ENCODE measurements around the gene GRID1.
A peak's percentile ranks its signal among the peaks of the same experiment; 100 is the strongest.

GRID1 gene

GRCh38 chr10:86377797-86378146 lies 11.2 kb upstream of the GRID1 start:
- Histone ChIP-seq H3K36me3 (replicated peaks; ENCODE audit: insufficient read depth, low read length) (no peaks in the 10 kb centered on the region), H3K4me1 (ENCODE audit: low read length) (no peaks in the 10 kb centered on the region), H3F3A (ENCODE audit: insufficient read depth, low read length) (no peaks in the 10 kb centered on the region), H3K4me2 (ENCODE audit: low read depth, low read length) (no peak overlapping the region), H2AFZ (ENCODE audit: low read length) (no peak overlapping the region), H3K9me2 (replicated peaks; ENCODE audit: insufficient read depth, low read length) (no peaks in the 10 kb centered on the region), H3K4me3 (ENCODE audit: low read length) (no peak overlapping the region), H3K9me3 (replicated peaks; ENCODE audit: insufficient read depth, low read length) (no peaks in the 10 kb centered on the region), H3K79me2 (ENCODE audit: low read length) (no peaks in the 10 kb centered on the region), H3K27me3 (replicated peaks; ENCODE audit: insufficient read depth, low read length) (no peaks in the 10 kb centered on the region), H3K27ac (ENCODE audit: low read length) (no peak overlapping the region), H4K20me1 (ENCODE audit: insufficient read depth, low read length) (no peaks in the 10 kb centered on the region), H3K9ac (ENCODE audit: low read length) (no peak overlapping the region)
- no peak for TF ChIP-seq EZH2 (optimal IDR thresholded peaks at IDR 0.05; ENCODE audit: low read depth, low read length)
- TF ChIP-seq EZH2phosphoT487 (IDR thresholded peaks at IDR 0.05; ENCODE audit: low read length): no peak
- no peak for TF ChIP-seq CTCF (IDR thresholded peaks at IDR 0.05; ENCODE audit: low read length)
- no peak for DNase-seq

GRCh38 chr10:86376852-86377796 lies 10.5 kb upstream of the GRID1 start:
- Histone ChIP-seq H3K4me2 (ENCODE audit: low read depth, low read length) (peak overlapping the region; percentile 93), H3K27ac (ENCODE audit: low read length) (no peak overlapping the region), H3K9me2 (replicated peaks; ENCODE audit: insufficient read depth, low read length) (no peaks in the 10 kb centered on the region), H3K79me2 (ENCODE audit: low read length) (no peaks in the 10 kb centered on the region), H3K36me3 (replicated peaks; ENCODE audit: insufficient read depth, low read length) (no peaks in the 10 kb centered on the region), H3K27me3 (replicated peaks; ENCODE audit: insufficient read depth, low read length) (no peaks in the 10 kb centered on the region), H2AFZ (ENCODE audit: low read length) (peak overlapping the region; percentile 71), H3K4me3 (ENCODE audit: low read length) (peak overlapping the region; percentile 27; the same call in 1 of the 2 replicates), H3K9ac (ENCODE audit: low read length) (peak overlapping the region; percentile 34; the same call in 1 of the 2 replicates), H3F3A (ENCODE audit: insufficient read depth, low read length) (no peaks in the 10 kb centered on the region), H3K9me3 (replicated peaks; ENCODE audit: insufficient read depth, low read length) (no peaks in the 10 kb centered on the region), H4K20me1 (ENCODE audit: insufficient read depth, low read length) (no peaks in the 10 kb centered on the region), H3K4me1 (ENCODE audit: low read length) (no peaks in the 10 kb centered on the region)
- peak; percentile 73 for DNase-seq
- TF ChIP-seq CTCF (IDR thresholded peaks at IDR 0.05; ENCODE audit: low read length) (peak; percentile 97), EZH2phosphoT487 (IDR thresholded peaks at IDR 0.05; ENCODE audit: low read length) (no peak)

- H3F3A ChIP-seq (ENCODE audit: insufficient read depth, low read length): no peaks in the 10 kb centered on the region
- no peaks in the 10 kb centered on the region for H3K27me3 ChIP-seq (replicated peaks; ENCODE audit: insufficient read depth, low read length)
- no peak overlapping the region for H2AFZ ChIP-seq (ENCODE audit: low read length)
- no peak overlapping the region for H3K27ac ChIP-seq (ENCODE audit: low read length)
- no peaks in the 10 kb centered on the region for H3K9me3 ChIP-seq (replicated peaks; ENCODE audit: insufficient read depth, low read length)
- no peak overlapping the region for H3K4me3 ChIP-seq (ENCODE audit: low read length)
- H3K4me1 ChIP-seq (ENCODE audit: low read length): no peaks in the 10 kb centered on the region
- H3K36me3 ChIP-seq (replicated peaks; ENCODE audit: insufficient read depth, low read length): no peaks in the 10 kb centered on the region
- H3K9me2 ChIP-seq (replicated peaks; ENCODE audit: insufficient read depth, low read length): no peaks in the 10 kb centered on the region
- H3K9ac ChIP-seq (ENCODE audit: low read length): no peak overlapping the region
- TF ChIP-seq EZH2 (optimal IDR thresholded peaks at IDR 0.05; ENCODE audit: low read depth, low read length) (no peak), CTCF (IDR thresholded peaks at IDR 0.05; ENCODE audit: low read length) (no peak), EZH2phosphoT487 (IDR thresholded peaks at IDR 0.05; ENCODE audit: low read length) (no peak)
- no peaks in the 10 kb centered on the region for H4K20me1 ChIP-seq (ENCODE audit: insufficient read depth, low read length)
- H3K4me2 ChIP-seq (ENCODE audit: low read depth, low read length): no peak overlapping the region
- DNase-seq: no peak
- H3K79me2 ChIP-seq (ENCODE audit: low read length): no peaks in the 10 kb centered on the region
Measured at GRCh38 chr10:86376403-86376802, 9.8 kb upstream of the GRID1 start.
